Activated CD4-positive, alpha-beta T cell treated with anti-CD3 and anti-CD28 coated beads, Interleukin-2, Interleukin-6, amounts not matched to agents 100 ng/mL and 50 ng/mL, durations not matched to agents 16 hours and 8 hours (primary cell): ENCODE results near the gene GYS2.
"Not testable (repeated sequence)": the region's sequence is repeated elsewhere in the genome, so short reads cannot be mapped to it uniquely, and the experiment has no call there.

ENCODE experiments used
- DNase-seq: peaks from one replicate; pipeline ENCODE4 v3.0.0-alpha.2; 2020

The GYS2 gene

GRCh38 chr12:21604245-21605101 lies at the start of gene GYS2:
Gene GYS2, minus strand, starts transcription at chr12:21604847. Its CDS starts 255 bp downstream, at chr12:21604592.
- DNase-seq, result no peak

GRCh38 chr12:21651821-21652220 lies 47.2 kb upstream of the GYS2 start:
- no peak for DNase-seq

- DNase-seq, result no peak
Measured at GRCh38 chr12:21650997-21651396, 46.4 kb upstream of the GYS2 start.

- no peak for DNase-seq
Measured at GRCh38 chr12:21649034-21649433, 44.4 kb upstream of the GYS2 start.

- no peak for DNase-seq
Measured at GRCh38 chr12:21648378-21648777, 43.7 kb upstream of the GYS2 start.

- no peak for DNase-seq
Measured at GRCh38 chr12:21647179-21647578, 42.5 kb upstream of the GYS2 start.

- DNase-seq, result not testable (repeated sequence)
Measured at GRCh38 chr12:21645041-21645500, 40.4 kb upstream of the GYS2 start.

- no peak for DNase-seq
Measured at GRCh38 chr12:21644516-21644915, 39.9 kb upstream of the GYS2 start.

GRCh38 chr12:21643758-21644157 lies 39.1 kb upstream of the GYS2 start:
- no peak for DNase-seq

GRCh38 chr12:21642707-21643389 lies 38.2 kb upstream of the GYS2 start:
- no peak for DNase-seq

GRCh38 chr12:21638054-21638891 lies 33.6 kb upstream of the GYS2 start:
- no peak for DNase-seq

GRCh38 chr12:21634245-21634644 lies 29.6 kb upstream of the GYS2 start:
- DNase-seq, result no peak

GRCh38 chr12:21631367-21631766 lies 26.7 kb upstream of the GYS2 start:
- no peak for DNase-seq

- no peak for DNase-seq
Measured at GRCh38 chr12:21627924-21628323, 23.3 kb upstream of the GYS2 start.

- DNase-seq, result no peak
Measured at GRCh38 chr12:21618566-21618965, 13.9 kb upstream of the GYS2 start.

- no peak for DNase-seq
Measured at GRCh38 chr12:21617030-21617429, 12.4 kb upstream of the GYS2 start.

- peak; percentile 24 for DNase-seq
Measured at GRCh38 chr12:21615431-21615830, 10.8 kb upstream of the GYS2 start.

- DNase-seq, result no peak
Measured at GRCh38 chr12:21614506-21614905, 9.9 kb upstream of the GYS2 start.

- DNase-seq, result no peak
Measured at GRCh38 chr12:21613931-21614330, 9.3 kb upstream of the GYS2 start.

GRCh38 chr12:21608196-21608595 lies 3.5 kb upstream of the GYS2 start:
- no peak for DNase-seq

GRCh38 chr12:21607701-21608100 lies 3.1 kb upstream of the GYS2 start:
- no peak for DNase-seq

- no peak for DNase-seq
Measured at GRCh38 chr12:21606175-21606574, 1.5 kb upstream of the GYS2 start.

- no peak for DNase-seq
Measured at GRCh38 chr12:21602774-21603173, 1.9 kb downstream of the GYS2 start.
